AG04450 (cell line): ENCODE results near the gene CTDP1. TPM values are rescaled to one million over a fixed set of nuclear protein-coding genes. Genes with fewer than 3 reads are reported as not detected.
"Not testable (repeated sequence)": the region's sequence is repeated elsewhere in the genome, so short reads cannot be mapped to it uniquely, and the experiment has no call there.

Experiments
- CTCF ChIA-PET: fragments of 300-600, 350-600 bp; formaldehyde crosslinking; extraction: SDS; loops from one replicate; lab custom pipeline; 2022; ENCODE audit warnings: antibody characterized with exemption, inconsistent platforms; lab: Charles Lee
- POLR2A ChIA-PET: fragments of 350-600 bp; formaldehyde crosslinking; extraction: SDS; loops from one replicate; lab custom pipeline; 2021; ENCODE audit warnings: antibody characterized with exemption, inconsistent platforms; lab: Yijun Ruan, JAX
- DNase-seq: peaks from one replicate; pipeline ENCODE4 v3.0.0-alpha.2; 2011; ENCODE audit warnings: low read depth, low spot score
- H3K27ac ChIP-seq: one replicate; pipeline ENCODE4 v1.5.1; 2012; ENCODE audit warnings: low read depth, low read length, control low read depth
- H3K27me3 ChIP-seq: one replicate; pipeline ENCODE4 v1.6.0; 2012; ENCODE audit warnings: low read length; ENCODE audit not compliant: control insufficient read depth, insufficient read depth
- H3K4me3 ChIP-seq: 2 replicates; pipeline ENCODE4 v1.5.1; 2011; ENCODE audit warnings: mild to moderate bottlenecking, low read depth, low read length, control low read depth
- H3K9me3 ChIP-seq: 2 replicates; pipeline ENCODE4 v1.5.1; 2012; ENCODE audit warnings: low read length; ENCODE audit not compliant: control insufficient read depth, insufficient read depth
- polyA plus RNA-seq: library from polyadenylated mRNA; depleted of rRNA; stranded (reverse); fragments of >200 nt; gene quantifications from 2 replicates; pipeline ENCODE4 v1.2.3, GENCODE V29; 2011
- TF ChIP-seq, protein P1 (sequence below): IDR thresholded peaks from 2 replicates; pipeline ENCODE4 v1.5.1; 2011; ENCODE audit warnings: low read depth, low read length, control low read depth, inconsistent platforms

The CTDP1 gene
- polyA plus RNA-seq, 1 experiment = 8.4 TPM

DNA sequence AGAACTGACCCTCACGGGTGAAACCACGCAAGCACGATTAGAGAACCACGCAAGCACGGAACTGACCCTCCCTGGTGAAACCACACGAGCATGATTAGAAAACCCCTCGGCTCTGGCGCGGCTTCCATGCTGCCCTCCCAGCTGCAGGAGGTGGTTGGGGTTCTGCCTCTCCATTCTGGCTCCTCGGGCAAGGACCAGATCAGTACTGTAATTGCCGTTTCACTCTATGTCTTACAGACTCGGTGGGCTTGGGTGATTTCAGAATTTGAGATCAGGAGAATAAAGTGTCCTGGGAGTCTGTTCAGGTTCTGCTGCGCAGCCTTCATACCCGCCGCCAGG, 59.8 kb downstream of the CTDP1 start:
- no peaks in the 10 kb centered on the region for H3K27me3 ChIP-seq
- TF ChIP-seq, protein P1, sequence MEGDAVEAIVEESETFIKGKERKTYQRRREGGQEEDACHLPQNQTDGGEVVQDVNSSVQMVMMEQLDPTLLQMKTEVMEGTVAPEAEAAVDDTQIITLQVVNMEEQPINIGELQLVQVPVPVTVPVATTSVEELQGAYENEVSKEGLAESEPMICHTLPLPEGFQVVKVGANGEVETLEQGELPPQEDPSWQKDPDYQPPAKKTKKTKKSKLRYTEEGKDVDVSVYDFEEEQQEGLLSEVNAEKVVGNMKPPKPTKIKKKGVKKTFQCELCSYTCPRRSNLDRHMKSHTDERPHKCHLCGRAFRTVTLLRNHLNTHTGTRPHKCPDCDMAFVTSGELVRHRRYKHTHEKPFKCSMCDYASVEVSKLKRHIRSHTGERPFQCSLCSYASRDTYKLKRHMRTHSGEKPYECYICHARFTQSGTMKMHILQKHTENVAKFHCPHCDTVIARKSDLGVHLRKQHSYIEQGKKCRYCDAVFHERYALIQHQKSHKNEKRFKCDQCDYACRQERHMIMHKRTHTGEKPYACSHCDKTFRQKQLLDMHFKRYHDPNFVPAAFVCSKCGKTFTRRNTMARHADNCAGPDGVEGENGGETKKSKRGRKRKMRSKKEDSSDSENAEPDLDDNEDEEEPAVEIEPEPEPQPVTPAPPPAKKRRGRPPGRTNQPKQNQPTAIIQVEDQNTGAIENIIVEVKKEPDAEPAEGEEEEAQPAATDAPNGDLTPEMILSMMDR = no peak
- H3K9me3 ChIP-seq = peaks cover 45% of the 10 kb centered on the region
- H3K4me3 ChIP-seq = no peak overlapping the region
- POLR2A ChIA-PET = no interaction called here
- no peak for DNase-seq
- CTCF ChIA-PET = no interaction called here
- H3K27ac ChIP-seq = no peak overlapping the region

DNA sequence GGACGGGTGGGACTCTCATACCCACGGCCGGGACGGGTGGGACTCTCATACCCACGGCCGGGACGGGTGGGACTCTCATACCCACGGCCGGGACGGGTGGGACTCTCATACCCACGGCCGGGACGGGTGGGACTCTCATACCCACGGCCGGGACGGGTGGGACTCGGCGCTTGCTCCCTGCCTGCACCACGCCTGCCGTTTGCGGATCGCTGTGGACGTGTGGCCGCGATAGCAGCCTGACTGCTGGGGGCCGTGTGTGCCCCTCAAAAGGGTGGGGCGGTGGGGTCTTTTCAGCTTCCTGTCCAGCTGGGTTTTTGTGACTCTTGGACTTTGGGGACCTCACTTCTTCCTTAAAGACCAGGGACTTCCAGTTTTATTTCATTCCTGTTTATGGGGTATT, 60.4 kb downstream of the CTDP1 start:
- H3K9me3 ChIP-seq = peaks cover 46% of the 10 kb centered on the region
- CTCF ChIA-PET, H3K4me3 ChIP-seq, DNase-seq, H3K27ac ChIP-seq, POLR2A ChIA-PET, H3K27me3 ChIP-seq: not testable (repeated sequence)

DNA sequence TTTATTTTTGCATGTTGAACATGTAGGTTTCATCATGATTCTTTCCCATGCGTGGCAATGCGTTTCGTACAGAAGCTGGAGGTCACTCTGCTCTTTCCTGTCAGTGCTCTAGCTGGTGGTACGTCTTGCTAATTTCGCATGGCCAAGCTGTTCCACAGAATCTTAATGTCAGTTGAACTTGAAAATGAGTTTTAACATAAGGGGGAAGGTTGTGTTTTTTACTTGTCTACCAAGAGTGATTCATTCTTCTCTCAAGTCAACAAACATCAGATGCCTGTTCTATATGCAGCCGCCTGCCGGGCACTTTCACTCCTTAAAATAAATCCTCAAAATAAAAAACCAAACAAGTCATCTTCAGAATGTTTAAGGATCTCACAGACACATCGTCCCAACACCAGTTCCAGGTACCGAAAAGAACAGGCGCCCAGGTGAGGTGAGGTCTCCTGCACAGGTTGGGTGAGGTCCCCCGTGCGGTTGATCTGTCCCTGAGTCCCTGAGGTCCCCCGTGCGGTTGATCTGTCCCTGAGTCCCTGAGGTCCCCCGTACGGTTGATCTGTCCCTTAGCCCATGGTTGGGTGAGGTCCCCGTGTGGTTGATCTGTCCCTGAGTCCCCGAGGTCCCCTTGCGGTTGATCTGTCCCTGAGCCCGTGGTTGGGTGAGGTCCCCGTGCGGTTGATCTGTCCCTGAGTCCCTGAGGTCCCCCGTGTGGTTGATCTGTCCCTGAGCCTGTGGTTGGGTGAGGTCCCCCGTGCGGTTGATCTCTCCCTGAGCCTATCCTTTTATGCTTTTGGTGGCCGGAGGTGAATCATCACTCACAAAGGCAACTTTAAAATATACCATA, 61.1 kb downstream of the CTDP1 start:
- Histone ChIP-seq H3K4me3 (no peak overlapping the region), H3K9me3 (peaks cover 40% of the 10 kb centered on the region), H3K27me3 (no peaks in the 10 kb centered on the region), H3K27ac (no peak overlapping the region)
- CTCF ChIA-PET = no interaction called here
- DNase-seq = no peak
- TF ChIP-seq, protein P1 = no peak
- POLR2A ChIA-PET = no interaction called here

DNA sequence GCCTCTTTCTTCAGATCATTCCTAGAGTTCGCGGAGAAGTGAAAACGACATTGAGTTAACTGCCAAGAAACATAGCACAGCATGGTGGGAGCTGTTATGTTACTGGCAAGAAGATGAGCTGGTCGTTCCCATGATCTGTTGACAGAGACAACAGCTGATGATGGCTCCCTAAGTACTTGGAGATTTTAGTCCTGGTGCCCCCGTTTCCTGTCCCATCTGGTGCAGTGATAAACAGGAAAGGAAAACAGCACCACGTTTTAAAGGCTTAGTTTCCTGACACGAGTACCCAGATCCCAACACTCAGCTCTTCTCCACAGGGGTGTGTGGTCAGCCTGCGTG, 61.7 kb downstream of the CTDP1 start:
- Histone ChIP-seq H3K4me3 (no peak overlapping the region), H3K27me3 (no peaks in the 10 kb centered on the region), H3K9me3 (peaks cover 34% of the 10 kb centered on the region), H3K27ac (no peak overlapping the region)
- no peak for DNase-seq
- TF ChIP-seq, protein P1 = no peak
- ChIA-PET POLR2A (no interaction called here), CTCF (no interaction called here)

DNA sequence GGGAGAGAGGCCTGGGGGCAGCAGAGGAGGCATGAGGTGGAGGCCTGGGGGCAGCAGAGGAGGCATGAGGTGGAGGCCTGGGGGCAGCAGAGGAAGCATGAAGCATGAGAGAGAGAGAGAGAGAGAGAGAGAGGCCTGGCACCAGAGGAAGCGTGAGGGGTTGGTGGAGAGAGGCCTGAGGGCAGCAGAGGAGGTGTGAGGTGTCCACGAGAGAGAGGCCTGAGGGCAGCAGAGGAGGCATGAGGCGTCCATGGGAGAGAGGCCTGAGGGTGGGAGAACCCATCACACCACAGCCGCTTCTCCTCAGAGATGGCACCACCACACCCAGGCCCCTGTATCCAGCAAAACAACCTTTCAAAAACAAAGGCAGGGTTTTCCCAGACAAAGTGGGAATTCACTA, 62.5 kb downstream of the CTDP1 start:
- no peak for DNase-seq
- ChIA-PET POLR2A (no interaction called here), CTCF (no interaction called here)
- Histone ChIP-seq H3K27me3 (no peaks in the 10 kb centered on the region), H3K9me3 (peaks cover 29% of the 10 kb centered on the region), H3K27ac (no peak overlapping the region), H3K4me3 (no peak overlapping the region)
- TF ChIP-seq, protein P1 = no peak
